GM12891 (cell line): ENCODE measurements around the gene DHFR.
A peak's percentile ranks its signal among the peaks of the same experiment; 100 is the strongest.

Experiments
- DNase-seq: peaks from one replicate; pipeline ENCODE4 v3.0.0; 2011; ENCODE audit warnings: low spot score; ENCODE audit not compliant: insufficient read length
- FAIRE-seq: peaks from 2 replicates; lab custom pipeline; 2011; peaks lifted over from hg19 to GRCh38; lab: Jason Lieb, UNC
- PAX5 ChIP-seq: IDR thresholded peaks from 2 replicates; pipeline ENCODE4 v1.6.1; 2011; ENCODE audit warnings: low read length, moderate library complexity, mild to moderate bottlenecking; ENCODE audit not compliant: insufficient read depth, severe bottlenecking
- POLR2A ChIP-seq: IDR thresholded peaks from 2 replicates; pipeline ENCODE4 v1.6.1; 2011; ENCODE audit warnings: low read depth, low read length, control low read depth
- POLR2AphosphoS5 ChIP-seq: IDR thresholded peaks from 2 replicates; pipeline ENCODE4 v1.6.1; 2011; ENCODE audit warnings: low read depth, low read length, control low read depth
- POU2F2 ChIP-seq: IDR thresholded peaks from 2 replicates; pipeline ENCODE4 v1.6.1; 2011; ENCODE audit warnings: low read depth, mild to moderate bottlenecking, control low read depth, low read length, moderate library complexity
- SPI1 ChIP-seq: IDR thresholded peaks from 2 replicates; pipeline ENCODE4 v1.6.1; 2011; ENCODE audit warnings: low read depth, low read length, control low read depth
- TAF1 ChIP-seq: IDR thresholded peaks from 2 replicates; pipeline ENCODE4 v1.6.1; 2011; ENCODE audit warnings: low read depth, low read length, control low read depth

The DHFR gene

DNA sequence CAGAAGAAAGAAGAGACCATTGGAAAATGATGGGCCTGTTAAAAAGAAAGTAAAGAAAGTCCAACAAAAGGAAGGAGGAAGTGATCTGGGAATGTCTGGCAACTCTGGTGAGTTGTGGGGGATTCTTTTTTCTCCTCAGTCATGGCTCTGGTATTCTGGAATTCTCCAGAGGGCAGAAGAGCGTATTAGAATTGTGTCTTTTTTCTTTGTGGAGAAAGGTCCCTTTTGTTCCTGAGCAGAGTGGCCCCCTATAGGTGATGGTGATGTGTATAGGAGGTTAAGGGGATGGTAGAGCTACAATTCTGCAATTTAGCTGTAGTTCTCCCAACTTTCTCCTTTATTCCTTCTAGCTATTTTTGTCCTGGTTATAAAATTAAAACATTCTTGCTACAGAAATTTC lies 1.6 kb upstream of the DHFR start:
- TF ChIP-seq SPI1 (no peak), POLR2A (no peak), POLR2AphosphoS5 (no peak), POU2F2 (no peak), TAF1 (no peak), PAX5 (no peak)
- DNase-seq (no peak), FAIRE-seq (peak; percentile 48)

DNA sequence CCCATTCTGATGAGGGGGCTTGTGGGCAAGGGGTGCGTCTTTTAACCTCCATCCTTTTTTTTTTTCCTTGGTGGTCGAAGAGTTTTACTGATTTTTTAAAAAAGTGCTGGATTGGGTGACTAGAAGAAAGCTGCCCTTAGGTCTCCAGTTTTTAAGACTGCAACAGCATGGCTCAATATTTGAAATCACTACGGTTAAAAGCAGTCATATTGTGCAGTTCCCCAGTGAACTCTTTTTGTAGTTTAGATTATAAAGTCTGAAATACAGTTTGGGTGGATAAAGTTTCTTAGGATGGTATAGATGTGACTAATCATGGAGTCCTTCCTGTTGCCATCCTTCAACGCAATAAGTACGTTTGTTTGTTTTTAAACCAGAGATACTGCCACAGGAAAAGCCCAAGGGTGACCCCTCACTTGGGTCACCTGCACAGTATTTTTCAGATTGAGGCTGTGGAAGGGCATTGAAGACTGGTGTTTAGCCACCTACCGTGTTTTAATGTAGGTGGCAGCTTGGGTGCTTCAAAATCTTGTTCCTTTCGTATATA lies 520 bp upstream of the DHFR start:
- no peak for FAIRE-seq
- TF ChIP-seq PAX5, result no peak
- TF ChIP-seq SPI1, result no peak
- no peak for TF ChIP-seq POLR2A
- TF ChIP-seq POLR2AphosphoS5, result no peak
- no peak for TF ChIP-seq TAF1
- TF ChIP-seq POU2F2, result no peak

DNA sequence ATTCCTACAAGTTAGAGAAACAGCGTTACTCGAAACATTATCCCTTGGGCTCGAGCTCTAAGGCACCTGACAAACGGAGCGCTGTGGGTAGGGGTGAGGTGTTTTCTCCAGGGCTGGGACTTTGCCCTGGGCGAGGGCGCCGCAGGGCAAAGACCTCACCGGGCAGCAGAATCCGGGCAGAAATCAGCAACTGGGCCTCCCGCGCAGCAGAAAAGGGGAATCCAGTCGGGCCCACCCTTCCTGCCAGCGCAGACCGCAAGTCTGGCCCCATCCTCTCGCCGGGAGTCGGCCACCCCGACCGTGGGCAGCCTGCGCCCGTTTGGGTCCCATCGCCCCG lies 761 bp downstream of the DHFR start:
- FAIRE-seq (no peak), DNase-seq (peak; percentile 13)
- TF ChIP-seq TAF1 (no peak), POU2F2 (no peak), POLR2AphosphoS5 (no peak), POLR2A (no peak), PAX5 (no peak), SPI1 (no peak)

More for the DNA sequence above, 520 bp upstream of the DHFR start:
- DNase-seq, result no peak

DNA sequence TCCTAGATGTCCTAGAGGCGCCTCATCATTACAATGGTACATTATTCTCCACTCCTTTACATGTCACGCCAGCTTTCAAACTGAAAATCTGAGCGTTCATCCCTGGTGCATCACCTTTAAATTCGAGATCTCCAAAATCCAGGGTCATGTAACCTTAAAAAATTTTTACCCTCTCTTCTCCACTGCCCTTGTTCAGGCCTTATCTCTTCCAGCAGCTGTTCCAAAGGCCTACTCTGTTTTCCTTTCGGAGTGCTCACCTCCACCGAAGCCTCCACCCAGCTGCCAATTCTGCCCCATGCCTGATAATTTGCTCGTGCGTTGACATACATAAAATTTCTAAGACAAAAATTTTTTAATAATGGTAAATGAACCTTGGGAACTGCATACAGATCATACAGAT lies 1.3 kb downstream of the DHFR start:
- no peak for TF ChIP-seq SPI1
- TF ChIP-seq POU2F2, result no peak
- TF ChIP-seq POLR2A, result no peak
- no peak for TF ChIP-seq POLR2AphosphoS5
- no peak for TF ChIP-seq PAX5
- TF ChIP-seq TAF1, result no peak
- no peak for FAIRE-seq

DNA sequence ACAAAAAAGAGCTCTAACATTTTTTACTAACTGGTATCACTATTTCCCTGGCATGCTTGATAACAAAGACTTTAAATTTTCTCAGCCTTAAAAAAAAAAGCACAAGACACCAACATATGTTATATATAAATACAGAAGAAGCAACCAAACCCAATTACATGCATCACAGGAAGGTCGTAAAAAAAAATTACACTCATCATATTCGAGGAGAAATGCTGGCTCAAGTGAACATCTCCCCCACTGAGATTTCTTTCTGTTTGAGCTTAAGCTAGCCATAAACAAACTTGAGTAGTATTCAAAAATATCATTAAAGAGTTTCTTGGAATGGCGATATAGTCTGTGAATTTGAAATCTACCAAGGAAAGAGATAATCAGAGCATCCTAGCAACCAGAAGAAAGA lies 7.9 kb downstream of the DHFR start:
- DNase-seq (no peak), FAIRE-seq (no peak)
- no peak for TF ChIP-seq POLR2A

More for the DNA sequence above, 1.3 kb downstream of the DHFR start:
- DNase-seq, result no peak

DNA sequence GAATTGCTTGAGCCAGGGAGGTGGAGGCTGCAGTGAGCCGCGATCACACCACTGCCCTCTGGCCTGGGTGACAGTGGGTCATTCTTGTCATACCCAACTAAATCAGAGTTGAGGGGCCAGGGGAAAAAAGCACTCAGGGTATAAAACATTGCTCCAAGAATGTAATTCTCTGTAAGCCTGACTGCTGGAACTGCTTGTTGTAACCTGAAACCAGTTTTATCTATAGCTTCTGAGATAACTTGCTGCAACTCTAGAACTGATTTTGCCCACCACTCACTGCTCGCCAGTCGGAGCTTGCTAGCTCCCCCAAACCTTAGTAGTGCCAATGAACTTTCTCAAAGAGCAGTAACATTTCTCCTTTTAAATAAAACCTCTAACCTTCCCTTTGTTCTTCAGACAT lies 9.9 kb downstream of the DHFR start:
- no peak for FAIRE-seq
- no peak for TF ChIP-seq TAF1
- no peak for TF ChIP-seq POLR2AphosphoS5
- no peak for TF ChIP-seq SPI1
- no peak for TF ChIP-seq PAX5
- TF ChIP-seq POLR2A, result no peak
- no peak for TF ChIP-seq POU2F2
- no peak for DNase-seq

DNA sequence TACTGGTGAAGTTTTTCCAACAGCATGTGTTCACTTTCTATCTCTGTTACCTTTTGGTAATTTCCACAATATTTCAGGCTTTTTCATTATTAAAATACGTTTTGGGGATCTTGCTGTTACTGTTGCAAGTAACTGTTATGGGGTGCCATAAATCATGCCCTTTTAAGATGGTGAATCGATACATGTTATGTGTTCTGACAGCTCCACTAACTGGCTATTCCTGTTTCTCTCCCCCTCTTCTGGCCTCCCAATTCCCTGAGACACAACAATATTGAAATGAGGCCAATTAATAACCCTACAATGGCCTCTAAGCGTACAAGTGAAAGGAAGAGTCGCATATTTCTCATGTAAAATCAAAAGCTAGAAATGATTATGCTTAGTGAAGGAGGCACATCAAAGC lies 13.4 kb downstream of the DHFR start:
- DNase-seq (no peak), FAIRE-seq (no peak)
- no peak for TF ChIP-seq PAX5
- TF ChIP-seq SPI1, result no peak
- no peak for TF ChIP-seq POLR2A

DNA sequence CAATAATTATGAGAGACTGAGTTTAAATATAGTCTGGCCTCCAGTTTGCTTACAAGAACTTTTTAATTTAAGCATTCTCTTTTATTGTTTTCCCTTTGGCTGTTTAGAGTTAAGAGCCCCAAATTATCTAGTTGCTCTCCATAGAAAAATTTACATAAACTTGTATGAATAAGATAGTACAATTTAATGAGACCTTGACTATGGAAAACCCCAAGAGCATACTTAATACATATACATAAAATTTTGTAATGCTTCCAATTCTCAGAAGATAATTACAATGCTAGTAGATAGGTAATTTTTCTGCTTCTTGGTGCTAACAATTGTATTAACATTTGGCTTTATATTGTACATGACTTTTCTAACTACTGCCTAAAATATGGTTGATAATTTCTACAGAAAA lies 20.6 kb downstream of the DHFR start:
- DNase-seq (no peak), FAIRE-seq (no peak)
- TF ChIP-seq POLR2AphosphoS5, result no peak
- TF ChIP-seq POU2F2, result no peak
- TF ChIP-seq PAX5, result no peak
- no peak for TF ChIP-seq SPI1
- TF ChIP-seq TAF1, result no peak
- TF ChIP-seq POLR2A, result no peak

DNA sequence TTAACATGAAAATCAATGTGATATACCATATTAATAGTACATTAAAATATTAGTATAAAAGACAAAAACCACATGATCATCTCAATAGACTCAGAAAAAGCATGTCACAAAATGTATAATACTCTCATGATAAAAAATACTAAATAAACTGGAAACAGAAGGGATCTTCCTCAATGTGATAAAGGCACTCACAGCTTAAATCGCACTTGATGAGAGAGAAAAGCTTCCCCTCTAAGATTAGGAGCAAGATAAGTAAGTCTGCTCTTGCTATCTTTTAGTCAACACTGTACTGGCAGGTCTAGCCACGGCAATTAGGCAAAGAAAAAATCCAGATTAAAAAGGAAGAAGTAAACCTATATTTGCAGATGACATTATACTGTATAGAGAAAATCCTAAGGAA lies 22.1 kb downstream of the DHFR start:
- no peak for TF ChIP-seq POU2F2
- no peak for TF ChIP-seq SPI1
- no peak for TF ChIP-seq TAF1
- no peak for TF ChIP-seq POLR2A
- no peak for TF ChIP-seq POLR2AphosphoS5
- no peak for TF ChIP-seq PAX5
- FAIRE-seq (no peak), DNase-seq (no peak)

DNA sequence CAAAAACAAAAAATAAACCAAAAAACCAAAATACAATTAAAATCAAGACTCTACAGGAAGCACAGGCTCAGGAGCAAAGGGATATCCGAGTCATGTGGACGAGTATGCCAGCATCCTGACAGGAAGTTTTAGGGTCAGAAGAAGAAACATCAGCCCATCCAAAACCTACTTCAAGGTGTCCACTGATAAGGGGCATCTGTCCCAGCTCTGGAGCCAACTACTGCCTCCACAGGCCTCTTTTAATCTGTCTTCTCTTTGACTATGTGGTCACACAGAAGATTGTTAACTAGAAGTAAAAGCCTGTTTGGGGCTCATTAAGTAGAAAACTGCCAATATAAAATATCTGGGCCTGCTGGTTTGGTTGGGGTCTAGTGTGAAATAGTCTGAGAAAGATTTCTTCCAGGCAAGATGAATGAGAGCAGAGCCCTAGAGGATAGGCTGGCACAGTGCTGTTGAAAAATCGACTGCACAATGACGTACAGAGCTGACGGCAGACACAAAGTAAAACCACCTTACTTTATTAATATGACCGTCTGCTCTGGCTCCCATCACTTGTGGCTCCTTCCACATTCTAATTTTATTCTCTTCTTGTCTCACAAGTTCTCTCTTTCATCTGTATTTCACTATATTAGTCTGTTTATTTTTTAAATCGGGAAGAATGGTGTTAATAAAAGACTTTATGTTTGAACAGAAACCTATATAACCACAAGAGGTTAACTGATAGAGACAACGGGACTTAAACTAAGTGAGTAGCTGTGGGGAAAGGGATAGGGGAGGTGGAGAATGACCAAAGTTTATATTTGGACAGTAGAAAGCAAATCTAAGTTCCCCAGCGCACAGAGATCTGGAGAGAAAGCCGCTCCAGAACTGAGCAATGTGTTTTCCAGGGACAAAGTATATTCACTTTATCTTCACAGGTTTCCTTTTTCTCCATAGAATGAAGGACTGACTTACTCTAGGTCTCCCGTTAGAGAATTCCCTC lies 23.2 kb downstream of the DHFR start:
- no peak for DNase-seq
- FAIRE-seq, result no peak
- no peak for TF ChIP-seq SPI1
- TF ChIP-seq POLR2AphosphoS5, result no peak
- no peak for TF ChIP-seq PAX5
- no peak for TF ChIP-seq TAF1
- no peak for TF ChIP-seq POU2F2
- no peak for TF ChIP-seq POLR2A
